Cardiac muscle cell (in vitro differentiated cells and primary cell): Measurements from ENCODE around the gene CCNG2. TPM values are rescaled to one million over a fixed set of nuclear protein-coding genes. Genes with fewer than 3 reads are reported as not detected.

Experiments
- DNase-seq, 2 donors: peaks; one replicate each; pipeline versions ENCODE4 v3.0.0 to v3.0.0-alpha.2; 2010 to 2017; ENCODE audit warnings: low read depth in 1 of 2, low spot score in 1 of 2
- H3K27ac ChIP-seq: fragments of 200-600 bp; sonication (generic); 2 replicates; pipeline ENCODE4 v1.5.1; 2016
- H3K27me3 ChIP-seq: fragments of 200-600 bp; sonication (generic); 2 replicates; pipeline ENCODE4 v1.6.0; 2016; ENCODE audit warnings: control low read depth
- H3K36me3 ChIP-seq: fragments of 200-600 bp; sonication (generic); 2 replicates; pipeline ENCODE4 v1.5.1; 2016; ENCODE audit warnings: control low read depth
- H3K4me1 ChIP-seq: fragments of 200-600 bp; sonication (generic); 2 replicates; pipeline ENCODE4 v1.8.1; 2017; ENCODE audit warnings: low read depth, mild to moderate bottlenecking, mixed run types
- H3K4me3 ChIP-seq: fragments of 200-600 bp; sonication (generic); 2 replicates; pipeline ENCODE4 v1.5.1; 2016; ENCODE audit warnings: mild to moderate bottlenecking
- H3K9me3 ChIP-seq: fragments of 200-600 bp; sonication (generic); 2 replicates; pipeline ENCODE4 v1.5.1; 2017; ENCODE audit warnings: low read depth, mild to moderate bottlenecking, control low read depth
- CTCF ChIP-seq: IDR thresholded peaks from 2 replicates; pipeline ENCODE4 v1.5.1; 2012; ENCODE audit warnings: low read depth, mild to moderate bottlenecking, low read length
- polyA plus RNA-seq: library from polyadenylated mRNA; unstranded; fragments of >200 nt; fragmentation: Nextera tagmentation; extraction: Ambion mirVana; gene quantifications from 2 replicates; pipeline ENCODE4 v1.2.1, GENCODE V29; 2016
- total RNA-seq: library from RNA; depleted of rRNA; stranded (reverse); fragments of >200 nt; gene quantifications from 2 replicates; pipeline ENCODE4 v1.2.3, GENCODE V29; 2016

CCNG2 gene
- total and polyA plus RNA-seq, 2 experiments from 2014 or later, result 15.0 to 18.3 TPM

GRCh38 chr4:77188498-77189220, 31.7 kb downstream of the CCNG2 start:
- no peak for DNase-seq
- no peaks in the 10 kb centered on the region for H3K9me3 ChIP-seq
- H3K27me3 ChIP-seq, result peaks cover 6% of the 10 kb centered on the region
- H3K36me3 ChIP-seq, result no peaks in the 10 kb centered on the region
- H3K4me1 ChIP-seq, result no peaks in the 10 kb centered on the region
- no peak for TF ChIP-seq CTCF
- H3K4me3 ChIP-seq, result no peak overlapping the region
- no peak overlapping the region for H3K27ac ChIP-seq

- Histone ChIP-seq H3K4me3 (no peak overlapping the region), H3K36me3 (no peaks in the 10 kb centered on the region), H3K27me3 (peaks cover 4% of the 10 kb centered on the region), H3K4me1 (no peaks in the 10 kb centered on the region), H3K9me3 (no peaks in the 10 kb centered on the region), H3K27ac (no peak overlapping the region)
- no peak for TF ChIP-seq CTCF
- no peak for DNase-seq
Measured at GRCh38 chr4:77189412-77189811, 32.4 kb downstream of the CCNG2 start.

GRCh38 chr4:77190053-77190452, 33.0 kb downstream of the CCNG2 start:
- Histone ChIP-seq H3K36me3 (no peaks in the 10 kb centered on the region), H3K9me3 (no peaks in the 10 kb centered on the region), H3K4me3 (no peak overlapping the region), H3K27ac (no peak overlapping the region), H3K27me3 (no peaks in the 10 kb centered on the region), H3K4me1 (no peaks in the 10 kb centered on the region)
- no peak for TF ChIP-seq CTCF
- DNase-seq, result no peak

- H3K27me3 ChIP-seq, result peaks cover 4% of the 10 kb centered on the region
- no peaks in the 10 kb centered on the region for H3K36me3 ChIP-seq
- no peaks in the 10 kb centered on the region for H3K9me3 ChIP-seq
- no peak overlapping the region for H3K4me3 ChIP-seq
- H3K27ac ChIP-seq, result no peak overlapping the region
- H3K4me1 ChIP-seq, result no peaks in the 10 kb centered on the region
- TF ChIP-seq CTCF, result no peak
- no peak for DNase-seq
Measured at GRCh38 chr4:77193046-77193445, 36.0 kb downstream of the CCNG2 start.

GRCh38 chr4:77193511-77194102, 36.6 kb downstream of the CCNG2 start:
- no peak overlapping the region for H3K27ac ChIP-seq
- no peak overlapping the region for H3K4me3 ChIP-seq
- peaks cover 4% of the 10 kb centered on the region for H3K27me3 ChIP-seq
- no peak for TF ChIP-seq CTCF
- H3K9me3 ChIP-seq, result no peaks in the 10 kb centered on the region
- no peaks in the 10 kb centered on the region for H3K4me1 ChIP-seq
- no peaks in the 10 kb centered on the region for H3K36me3 ChIP-seq
- no peak for DNase-seq
